Measurements from ENCODE around the gene MTERF4. TPM values are rescaled to one million over a fixed set of nuclear protein-coding genes. Genes with fewer than 3 reads are reported as not detected.

MTERF4 gene
- total RNA-seq, 2 donors from 2014 or later: 37.8 to 47.1 TPM

DNA sequence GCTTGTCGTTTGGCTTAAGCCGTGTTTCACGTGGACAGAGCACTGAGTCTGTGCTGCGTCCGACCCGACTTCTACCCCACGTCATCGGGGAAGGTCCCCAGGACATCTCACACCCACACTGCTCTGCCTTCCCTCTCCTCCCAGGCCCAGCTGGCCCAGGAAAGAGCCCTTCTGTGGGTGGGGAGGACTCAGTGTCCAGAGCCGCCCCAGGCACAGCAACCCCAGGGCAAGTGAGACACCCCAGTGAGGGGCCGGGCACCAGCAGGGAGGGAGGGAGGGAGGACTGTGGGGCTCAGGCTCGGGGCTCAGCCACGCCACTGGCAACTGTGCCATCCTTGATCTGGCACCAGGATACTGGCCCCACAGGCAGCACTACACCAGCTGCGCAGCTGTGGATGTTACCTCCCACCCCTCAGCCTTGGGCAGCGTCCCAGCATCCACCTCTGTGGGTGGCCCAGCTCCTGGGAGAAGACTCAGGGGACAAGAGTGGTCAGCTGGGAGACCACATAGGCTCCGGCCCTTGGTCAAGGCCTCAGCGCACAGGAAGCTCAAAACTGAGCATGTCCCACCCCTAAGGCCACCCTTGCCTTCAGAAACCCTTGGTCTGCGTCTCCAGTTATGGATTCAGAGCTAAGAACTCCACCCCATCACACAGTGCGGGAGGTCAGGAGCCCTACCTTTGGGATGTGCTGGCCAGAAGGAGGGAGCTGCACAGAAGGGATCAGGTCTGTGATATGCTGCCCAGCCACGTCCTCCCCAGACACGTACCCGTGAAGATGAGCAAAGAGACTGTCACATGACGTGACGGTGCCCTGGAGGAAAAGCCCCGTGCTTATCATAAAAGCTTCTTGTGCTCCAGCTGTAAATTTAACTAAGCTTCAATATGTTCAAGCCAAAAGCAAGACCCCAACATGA is 35.4 kb upstream of the MTERF4 start:
- ATAC-seq (no peak), DNase-seq (ENCODE audit: low spot score in 2 of 2) (no peak)
- Mint-ChIP-seq H3K36me3 (peaks cover 15 to 19% of the 10 kb centered on the region in 2 donors), H3K27ac (no peak overlapping the region), H3K9me3 (no peaks in the 10 kb centered on the region)

DNA sequence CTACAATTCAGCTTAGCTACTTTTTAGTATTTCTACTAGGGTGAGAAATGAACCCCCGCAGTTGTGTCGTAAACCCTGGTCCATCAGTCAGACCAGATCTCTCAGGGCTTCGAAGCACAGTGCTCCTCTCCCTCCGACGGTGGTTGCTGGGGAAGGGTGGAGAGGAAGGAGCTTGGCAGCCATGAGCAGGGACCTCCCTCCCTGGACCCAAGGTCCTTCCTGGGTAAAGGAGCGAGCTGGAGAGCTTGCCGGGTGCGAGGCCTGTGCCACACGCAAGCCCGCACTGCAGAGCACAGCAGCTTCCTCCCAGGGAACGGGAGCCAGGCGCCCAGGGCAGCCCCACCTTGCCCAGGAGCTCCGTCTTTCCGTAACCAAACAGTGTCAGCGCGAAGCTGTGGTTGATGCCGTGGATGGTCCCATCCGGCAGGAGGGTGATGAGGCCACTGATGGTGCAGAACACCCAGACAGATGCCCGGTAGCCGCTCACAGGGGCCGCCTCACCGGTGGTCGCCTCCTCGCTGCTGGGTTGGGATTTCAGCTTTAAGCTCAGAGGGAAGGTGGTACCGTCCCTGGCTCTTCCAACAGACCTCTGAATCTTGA is 34.7 kb upstream of the MTERF4 start:
- DNase-seq (ENCODE audit: low spot score in 2 of 2) (no peak), ATAC-seq (no peak)
- Mint-ChIP-seq H3K36me3 (peaks cover 16 to 17% of the 10 kb centered on the region in 2 donors), H3K27ac (no peak overlapping the region), H3K9me3 (no peaks in the 10 kb centered on the region)

GRCh38 chr2:241136191-241136590 is 34.1 kb upstream of the MTERF4 start:
- no peak for ATAC-seq
- peaks cover 16 to 17% of the 10 kb centered on the region in 2 donors for H3K36me3 Mint-ChIP-seq
- H3K27ac Mint-ChIP-seq: no peak overlapping the region
- no peaks in the 10 kb centered on the region for H3K9me3 Mint-ChIP-seq
- DNase-seq (ENCODE audit: low spot score in 2 of 2): no peak

- no peak for ATAC-seq
- Mint-ChIP-seq H3K27ac (no peak overlapping the region), H3K36me3 (peaks cover 17% of the 10 kb centered on the region in 2 donors), H3K9me3 (no peaks in the 10 kb centered on the region)
- no peak for DNase-seq (ENCODE audit: low spot score in 2 of 2)
These were observed 33.6 kb upstream of the MTERF4 start for GRCh38 chr2:241135737-241136136.

- no peak for DNase-seq (ENCODE audit: low spot score in 2 of 2)
- H3K9me3 Mint-ChIP-seq: no peaks in the 10 kb centered on the region
- no peak for ATAC-seq
- H3K36me3 Mint-ChIP-seq: peaks cover 16 to 18% of the 10 kb centered on the region in 2 donors
- H3K27ac Mint-ChIP-seq: no peak overlapping the region
These were observed 32.6 kb upstream of the MTERF4 start for GRCh38 chr2:241134711-241135110.

- Mint-ChIP-seq H3K27ac (no peak overlapping the region), H3K9me3 (no peaks in the 10 kb centered on the region), H3K36me3 (peaks cover 18 to 25% of the 10 kb centered on the region in 2 donors)
- DNase-seq (ENCODE audit: low spot score in 2 of 2) (no peak), ATAC-seq (no peak)
These were observed 31.3 kb upstream of the MTERF4 start for GRCh38 chr2:241133436-241133820.

DNA sequence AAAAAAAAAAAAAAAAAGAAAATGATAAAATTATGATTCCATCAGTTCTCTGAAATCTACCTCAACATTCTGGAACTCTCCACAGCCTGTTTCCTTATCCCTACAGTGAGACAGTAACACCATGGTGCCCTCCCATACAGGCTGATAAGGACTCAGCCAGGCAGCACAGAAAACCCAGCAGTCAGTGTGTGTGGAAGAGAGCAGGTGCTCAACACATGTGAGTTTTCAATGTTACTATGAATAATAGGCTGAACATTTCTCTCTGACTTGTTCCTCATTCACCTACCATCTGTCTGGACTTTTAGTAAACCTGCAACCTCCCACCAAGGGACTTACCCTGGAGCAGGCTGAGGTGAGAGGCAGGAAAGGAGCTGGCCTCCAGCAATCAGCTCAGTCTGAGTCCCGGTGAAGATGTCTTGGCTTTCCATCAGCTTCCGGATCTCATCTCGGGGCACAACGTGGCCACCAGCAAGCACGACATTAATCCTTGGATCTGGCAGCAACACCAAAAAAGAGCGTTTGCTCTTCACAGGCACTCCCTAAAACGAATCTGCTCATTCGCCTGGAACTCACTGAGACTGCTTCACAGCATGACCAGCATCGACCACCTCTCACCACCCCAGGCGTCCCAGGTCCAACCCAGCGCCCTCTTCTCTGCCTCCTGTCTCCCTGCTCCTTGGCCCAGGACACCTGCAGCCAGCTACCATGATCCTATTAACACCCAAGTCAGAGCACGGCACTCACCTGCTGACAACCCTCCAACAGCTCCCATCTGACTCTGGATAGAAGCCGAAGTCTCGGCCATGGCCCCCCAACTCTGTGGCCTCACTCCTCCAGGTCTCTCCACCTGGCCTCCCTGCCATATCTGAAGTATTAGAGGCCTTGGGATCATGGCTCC is 30.7 kb upstream of the MTERF4 start:
- Mint-ChIP-seq H3K36me3 (peaks cover 18 to 31% of the 10 kb centered on the region in 2 donors), H3K27ac (no peak overlapping the region), H3K9me3 (no peaks in the 10 kb centered on the region)
- DNase-seq (ENCODE audit: low spot score in 2 of 2): no peak
- no peak for ATAC-seq

GRCh38 chr2:241131531-241131930 is 29.4 kb upstream of the MTERF4 start:
- DNase-seq (ENCODE audit: low spot score in 2 of 2): no peak
- Mint-ChIP-seq H3K27ac (no peak overlapping the region), H3K9me3 (no peaks in the 10 kb centered on the region), H3K36me3 (peaks cover 18 to 37% of the 10 kb centered on the region in 2 donors)
- ATAC-seq: no peak

DNA sequence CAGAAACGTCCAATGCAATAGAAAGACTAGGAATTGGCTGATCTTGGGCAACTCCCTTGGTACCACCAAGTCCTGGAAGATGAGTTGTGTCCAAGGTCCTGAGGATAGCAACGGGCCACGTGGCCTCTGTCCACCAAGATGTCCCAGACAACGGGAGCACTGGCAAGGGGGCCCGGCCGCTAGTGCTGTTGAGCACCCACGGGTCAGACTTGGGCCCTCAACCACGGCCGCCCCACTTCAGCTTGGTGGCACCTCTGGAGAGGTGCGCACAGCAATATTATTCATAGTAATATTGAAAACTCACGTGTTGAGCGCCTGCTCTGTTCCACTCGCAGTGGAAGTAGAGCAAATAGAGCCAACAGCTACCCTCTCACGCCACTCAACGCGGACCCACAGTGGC is 28.2 kb upstream of the MTERF4 start:
- Mint-ChIP-seq H3K9me3 (no peaks in the 10 kb centered on the region), H3K36me3 (peaks cover 18 to 37% of the 10 kb centered on the region in 2 donors), H3K27ac (peak overlapping the region in 1 of 2 donors; percentile 14)
- no peak for ATAC-seq
- DNase-seq (ENCODE audit: low spot score in 2 of 2): no peak

DNA sequence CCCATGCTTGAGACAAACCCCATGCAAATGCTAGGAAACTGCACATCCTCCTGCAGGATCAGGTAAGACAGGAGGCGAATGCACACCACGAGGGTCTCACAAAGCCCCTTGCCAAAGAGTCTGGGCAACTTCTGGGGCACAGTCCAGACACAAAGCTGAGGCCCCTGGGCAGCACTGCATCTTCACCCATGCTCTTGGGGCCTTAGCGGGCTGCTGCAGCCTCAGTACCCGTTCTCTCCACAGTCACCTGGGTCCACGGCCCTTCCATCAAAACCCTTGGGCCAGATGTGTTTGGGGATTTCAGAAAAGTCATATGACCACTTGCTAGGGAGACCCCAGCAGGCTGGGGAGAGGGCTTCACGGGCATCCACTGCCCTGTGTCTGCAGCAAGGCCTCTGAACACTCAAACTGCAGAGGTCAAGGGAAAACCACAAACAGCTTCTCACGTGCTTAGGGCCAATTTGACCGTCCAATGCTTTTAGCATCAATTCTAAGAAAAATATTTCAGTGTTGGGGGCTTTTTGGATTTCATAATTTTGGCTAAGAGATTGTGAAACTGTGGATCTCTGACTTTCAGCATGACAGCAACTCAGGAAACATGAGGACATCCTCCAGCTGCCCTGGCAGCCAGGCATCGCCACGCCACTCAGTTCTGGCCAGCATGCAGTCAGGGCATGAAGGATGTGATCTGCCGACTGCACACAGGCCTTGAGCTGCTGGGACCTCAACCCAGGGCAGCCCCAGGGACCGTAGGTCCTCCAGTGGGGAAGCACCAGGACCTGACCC is 27.2 kb upstream of the MTERF4 start:
- Mint-ChIP-seq H3K9me3 (no peaks in the 10 kb centered on the region), H3K27ac (peak overlapping the region; percentile 92 to 98), H3K36me3 (peaks cover 18 to 37% of the 10 kb centered on the region in 2 donors)
- ATAC-seq (no peak), DNase-seq (ENCODE audit: low spot score in 2 of 2) (no peak)

GRCh38 chr2:241128266-241128665 is 26.2 kb upstream of the MTERF4 start:
- H3K36me3 Mint-ChIP-seq: peaks cover 17 to 36% of the 10 kb centered on the region in 2 donors
- peak in 1 of 2 donors; percentile 3 for ATAC-seq
- no peak for DNase-seq (ENCODE audit: low spot score in 2 of 2)
- no peaks in the 10 kb centered on the region for H3K9me3 Mint-ChIP-seq
- peak overlapping the region; percentile 92 to 98 for H3K27ac Mint-ChIP-seq

DNA sequence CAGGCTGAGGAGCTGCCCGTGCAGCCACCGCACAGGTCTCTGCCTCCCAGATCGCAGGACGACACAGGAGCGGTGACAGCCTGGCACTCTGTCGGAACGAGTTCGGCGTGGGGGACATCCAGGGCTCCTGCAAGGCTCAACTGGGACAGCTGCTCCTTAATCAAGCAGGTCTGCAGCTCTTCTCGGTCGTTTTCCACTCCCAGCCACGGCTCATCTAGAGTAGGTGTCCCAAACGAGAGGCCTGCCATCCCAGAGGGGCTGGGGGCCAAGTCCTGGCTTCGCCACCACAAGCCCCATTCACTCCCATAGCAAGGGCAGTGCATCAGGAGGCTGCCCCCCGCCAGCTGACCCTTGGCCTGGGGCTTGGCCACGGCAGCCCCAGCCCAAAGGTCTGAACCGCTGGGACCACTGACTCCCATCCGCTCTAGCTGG is 24.7 kb upstream of the MTERF4 start:
- Mint-ChIP-seq H3K9me3 (no peaks in the 10 kb centered on the region), H3K36me3 (peaks cover 8 to 25% of the 10 kb centered on the region in 2 donors), H3K27ac (peak overlapping the region; percentile 14 to 92)
- DNase-seq (ENCODE audit: low spot score in 2 of 2) (no peak), ATAC-seq (no peak)

DNA sequence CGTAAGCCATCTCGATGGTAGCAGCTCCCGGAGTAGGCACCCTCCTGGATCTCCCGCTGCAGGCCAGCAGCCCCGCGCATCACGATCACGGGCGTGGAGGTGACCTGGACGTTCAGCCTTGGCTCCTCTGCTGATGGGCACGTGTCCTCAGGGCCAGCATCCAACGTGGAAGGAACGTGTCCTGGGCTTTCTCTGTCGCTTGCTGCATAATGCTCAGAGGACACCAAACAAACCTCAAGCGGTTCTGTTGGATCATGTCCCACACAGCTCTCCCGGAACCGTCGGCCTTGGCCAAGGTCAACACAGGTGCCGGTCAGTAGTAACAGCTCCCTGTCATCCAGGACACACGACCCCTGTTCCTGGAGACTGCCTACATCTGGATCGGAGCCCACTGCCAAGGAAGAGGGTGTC is 24.1 kb upstream of the MTERF4 start:
- DNase-seq (ENCODE audit: low spot score in 2 of 2) (no peak), ATAC-seq (no peak)
- Mint-ChIP-seq H3K9me3 (no peaks in the 10 kb centered on the region), H3K36me3 (peaks cover 10 to 27% of the 10 kb centered on the region in 2 donors), H3K27ac (peak overlapping the region in 1 of 2 donors; percentile 14)

DNA sequence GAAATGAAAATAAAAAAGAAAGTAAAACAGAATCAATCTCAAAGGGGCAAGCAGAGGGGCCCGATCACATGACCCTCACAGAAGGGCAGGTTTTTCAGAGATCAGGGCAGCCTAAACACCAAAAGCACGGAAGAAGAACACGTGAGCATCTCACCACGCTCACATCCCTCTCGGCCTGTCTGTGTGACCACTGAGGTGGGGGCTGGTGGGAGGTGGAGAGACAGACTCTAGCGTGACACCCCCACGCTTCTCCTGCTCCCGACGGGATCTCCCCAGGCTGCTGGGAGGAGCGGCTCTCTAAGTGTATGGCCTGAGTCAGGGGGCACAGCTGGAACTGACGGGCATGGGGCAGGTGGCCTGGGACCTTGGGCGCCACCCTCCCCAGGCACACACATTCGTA is 23.5 kb upstream of the MTERF4 start:
- H3K27ac Mint-ChIP-seq: peak overlapping the region in 1 of 2 donors; percentile 91
- ATAC-seq (no peak), DNase-seq (ENCODE audit: low spot score in 2 of 2) (no peak)
- H3K36me3 Mint-ChIP-seq: peaks cover 13 to 31% of the 10 kb centered on the region in 2 donors
- H3K9me3 Mint-ChIP-seq: peaks cover 0 to 4% of the 10 kb centered on the region in 2 donors

DNA sequence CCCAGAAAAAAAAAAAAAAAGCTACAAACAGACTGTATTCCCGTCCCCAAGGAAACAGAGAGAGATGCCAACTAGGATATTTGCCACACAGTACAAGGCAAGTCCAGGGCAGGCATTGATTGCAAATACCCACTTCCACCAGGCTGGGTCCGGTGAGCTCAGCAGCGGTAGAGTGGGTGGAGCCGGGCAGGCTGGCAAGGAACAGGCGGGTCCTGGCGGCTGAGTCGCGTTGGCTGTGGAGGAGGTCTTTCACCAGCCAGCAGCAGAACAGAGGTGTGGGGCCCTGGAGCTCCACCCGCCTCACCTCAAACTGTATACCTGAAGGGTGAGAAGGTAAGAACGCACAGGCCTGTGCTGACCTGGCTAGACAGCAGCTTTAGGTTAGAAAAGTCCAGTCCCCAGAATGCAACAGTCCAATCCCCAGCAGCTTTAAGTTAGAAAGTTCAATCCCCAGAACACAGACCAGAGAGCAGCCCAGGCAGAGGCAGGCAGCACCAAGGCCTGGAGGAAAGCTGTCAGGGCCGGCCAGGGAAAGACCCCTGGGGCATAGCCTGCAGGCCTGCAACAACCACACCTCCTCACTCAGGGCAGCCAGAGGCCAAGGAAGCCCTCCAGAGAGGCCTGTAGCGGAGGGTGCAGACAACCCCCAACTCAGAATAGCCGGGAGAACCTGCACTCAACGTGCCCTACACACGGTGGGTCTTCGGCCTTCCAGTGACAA is 21.9 kb upstream of the MTERF4 start:
- peak overlapping the region in 1 of 2 donors; percentile 53 for H3K27ac Mint-ChIP-seq
- H3K9me3 Mint-ChIP-seq: peaks cover 0 to 4% of the 10 kb centered on the region in 2 donors
- H3K36me3 Mint-ChIP-seq: peaks cover 8 to 32% of the 10 kb centered on the region in 2 donors
- no peak for ATAC-seq
- no peak for DNase-seq (ENCODE audit: low spot score in 2 of 2)
